Peyer's patch (tissue), 4 donors: ENCODE measurements around the gene SERPINB13. TPM values are rescaled to one million over a fixed set of nuclear protein-coding genes. Genes with fewer than 3 reads are reported as not detected.

Experiments used
- DNase-seq, 3 donors: peaks; one replicate each; pipeline ENCODE4 v3.0.0-alpha.2; 2017 to 2019
- H3K27ac ChIP-seq, 4 donors: fragments of 200-600 bp; sonication (generic); one replicate each; pipeline ENCODE4 v1.5.1; 2016 to 2019
- H3K27me3 ChIP-seq, 2 donors: fragments of 200-600 bp; sonication (generic); one replicate each; pipeline ENCODE4 v1.5.1; 2019
- H3K36me3 ChIP-seq, 3 donors: fragments of 200-600 bp; sonication (generic); one replicate each; pipeline ENCODE4 v1.5.1; 2016 to 2019
- H3K4me1 ChIP-seq, 4 donors: fragments of 200-600 bp; sonication (generic); one replicate each; pipeline ENCODE4 v1.5.1; 2016 to 2019
- H3K4me3 ChIP-seq, 4 donors: fragments of 200-600 bp; sonication (generic); 1 replicate in 3 of 4; 2 replicates in 1 of 4; pipeline ENCODE4 v1.5.1; 2016 to 2019; ENCODE audit warnings: mild to moderate bottlenecking in 1 of 4
- H3K9me3 ChIP-seq, 4 donors: fragments of 200-600 bp; sonication (generic); one replicate each; pipeline ENCODE4 v1.5.1; 2016 to 2019; ENCODE audit warnings: mild to moderate bottlenecking in 1 of 4
- POLR2A ChIP-seq, 2 donors: fragments of 450-650 bp; IDR thresholded peaks; one replicate each; pipeline ENCODE4 v1.5.1; 2017; ENCODE audit warnings: antibody characterized with exemption in 2 of 2, mild to moderate bottlenecking in 2 of 2, moderate library complexity in 2 of 2
- total RNA-seq, 4 donors: library from RNA; depleted of rRNA; stranded (reverse); fragments of >200 nt; gene quantifications; one replicate each; pipeline ENCODE4 v1.1.0, GENCODE V29; 2016
- TF ChIP-seq, protein P1 (sequence below), 6 experiments: fragments of 450-650 bp in 4 of 6; fragments of 200-600 bp in 2 of 6; sonication (generic) in 1 of 6; IDR thresholded peaks; one replicate each; pipeline ENCODE4 v1.5.1; 2017 to 2019; ENCODE audit warnings: antibody characterized with exemption in 6 of 6, mild to moderate bottlenecking in 3 of 6, moderate library complexity in 1 of 6

SERPINB13 gene
- total RNA-seq, 4 donors from 2014 or later, result not detected

DNA sequence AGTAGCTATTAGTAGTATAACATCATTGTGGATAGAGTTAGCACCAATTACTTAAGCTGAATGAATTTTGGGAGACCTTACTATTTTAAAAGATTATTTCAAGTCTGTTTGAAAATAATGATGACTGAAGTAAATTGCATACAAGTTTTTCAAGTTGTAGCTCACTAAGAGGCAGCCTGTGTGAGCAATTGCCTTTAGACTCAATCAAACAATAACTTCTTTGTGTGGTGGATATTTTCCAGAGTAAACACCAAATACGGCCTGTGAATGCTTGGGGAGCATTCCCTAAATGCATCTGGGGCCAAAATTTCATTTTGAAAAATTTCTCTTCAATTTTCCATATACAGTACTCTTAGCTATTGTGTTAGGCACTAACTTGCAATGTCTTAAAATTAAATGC, 37.1 kb upstream of the SERPINB13 start:
- TF ChIP-seq POLR2A (IDR thresholded peaks at IDR 0.05), result no peak
- TF ChIP-seq, protein P1, sequence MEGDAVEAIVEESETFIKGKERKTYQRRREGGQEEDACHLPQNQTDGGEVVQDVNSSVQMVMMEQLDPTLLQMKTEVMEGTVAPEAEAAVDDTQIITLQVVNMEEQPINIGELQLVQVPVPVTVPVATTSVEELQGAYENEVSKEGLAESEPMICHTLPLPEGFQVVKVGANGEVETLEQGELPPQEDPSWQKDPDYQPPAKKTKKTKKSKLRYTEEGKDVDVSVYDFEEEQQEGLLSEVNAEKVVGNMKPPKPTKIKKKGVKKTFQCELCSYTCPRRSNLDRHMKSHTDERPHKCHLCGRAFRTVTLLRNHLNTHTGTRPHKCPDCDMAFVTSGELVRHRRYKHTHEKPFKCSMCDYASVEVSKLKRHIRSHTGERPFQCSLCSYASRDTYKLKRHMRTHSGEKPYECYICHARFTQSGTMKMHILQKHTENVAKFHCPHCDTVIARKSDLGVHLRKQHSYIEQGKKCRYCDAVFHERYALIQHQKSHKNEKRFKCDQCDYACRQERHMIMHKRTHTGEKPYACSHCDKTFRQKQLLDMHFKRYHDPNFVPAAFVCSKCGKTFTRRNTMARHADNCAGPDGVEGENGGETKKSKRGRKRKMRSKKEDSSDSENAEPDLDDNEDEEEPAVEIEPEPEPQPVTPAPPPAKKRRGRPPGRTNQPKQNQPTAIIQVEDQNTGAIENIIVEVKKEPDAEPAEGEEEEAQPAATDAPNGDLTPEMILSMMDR (IDR thresholded peaks at IDR 0.05), result no peak
- no peaks in the 10 kb centered on the region for H3K36me3 ChIP-seq
- DNase-seq, result no peak
- no peaks in the 10 kb centered on the region for H3K27me3 ChIP-seq
- H3K9me3 ChIP-seq, result no peaks in the 10 kb centered on the region
- no peaks in the 10 kb centered on the region for H3K4me1 ChIP-seq
- H3K27ac ChIP-seq, result no peak overlapping the region
- no peak overlapping the region for H3K4me3 ChIP-seq

DNA sequence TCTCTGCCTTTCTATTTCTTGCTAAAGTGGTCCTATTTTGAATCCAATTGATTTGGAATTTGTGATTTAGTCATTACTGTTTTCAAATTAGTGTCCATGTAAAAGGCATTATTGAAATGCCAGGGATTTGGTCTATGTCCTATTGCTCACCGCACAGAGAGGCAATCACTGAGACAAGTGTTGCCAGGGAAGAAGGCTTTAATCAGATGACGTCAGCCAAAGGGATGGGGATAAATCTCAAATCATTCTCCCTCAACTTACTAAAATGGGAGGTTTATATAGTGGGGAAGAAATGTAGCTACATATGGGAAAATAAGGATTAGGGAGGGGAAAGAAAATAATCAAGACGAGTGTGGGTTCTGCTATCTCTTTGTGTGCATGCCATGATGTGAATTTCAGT, 35.4 kb upstream of the SERPINB13 start:
- Histone ChIP-seq H3K27me3 (no peaks in the 10 kb centered on the region), H3K27ac (no peak overlapping the region)
- TF ChIP-seq, protein P1 (IDR thresholded peaks at IDR 0.05), result no peak
- no peak for TF ChIP-seq POLR2A (IDR thresholded peaks at IDR 0.05)

DNA sequence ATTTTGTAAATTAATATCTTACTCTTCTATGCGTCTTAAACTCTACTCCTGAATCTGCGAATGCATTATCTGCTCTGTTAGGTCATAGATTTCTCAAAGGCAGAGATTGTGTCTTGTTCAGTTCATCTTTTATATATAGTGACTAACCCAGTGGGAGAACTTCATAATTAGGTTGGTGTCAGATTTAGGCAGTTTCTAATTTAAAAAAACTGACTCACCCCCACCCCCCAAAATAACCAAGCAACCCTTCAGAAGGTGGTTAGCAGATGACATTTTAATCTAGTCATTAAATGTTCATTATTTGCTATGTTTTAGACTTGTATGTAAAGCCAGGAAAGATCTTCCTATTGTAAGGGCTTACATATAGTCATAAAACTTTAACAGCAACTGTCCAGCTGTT, 34.6 kb upstream of the SERPINB13 start:
- Histone ChIP-seq H3K4me1 (no peaks in the 10 kb centered on the region), H3K36me3 (no peaks in the 10 kb centered on the region), H3K27ac (no peak overlapping the region), H3K9me3 (no peaks in the 10 kb centered on the region), H3K4me3 (no peak overlapping the region), H3K27me3 (no peaks in the 10 kb centered on the region)
- no peak for DNase-seq
- TF ChIP-seq, protein P1 (IDR thresholded peaks at IDR 0.05), result no peak

More for the DNA sequence above, 35.4 kb upstream of the SERPINB13 start:
- Histone ChIP-seq H3K9me3 (no peaks in the 10 kb centered on the region), H3K4me3 (no peak overlapping the region), H3K36me3 (no peaks in the 10 kb centered on the region), H3K4me1 (no peaks in the 10 kb centered on the region)
- no peak for DNase-seq

DNA sequence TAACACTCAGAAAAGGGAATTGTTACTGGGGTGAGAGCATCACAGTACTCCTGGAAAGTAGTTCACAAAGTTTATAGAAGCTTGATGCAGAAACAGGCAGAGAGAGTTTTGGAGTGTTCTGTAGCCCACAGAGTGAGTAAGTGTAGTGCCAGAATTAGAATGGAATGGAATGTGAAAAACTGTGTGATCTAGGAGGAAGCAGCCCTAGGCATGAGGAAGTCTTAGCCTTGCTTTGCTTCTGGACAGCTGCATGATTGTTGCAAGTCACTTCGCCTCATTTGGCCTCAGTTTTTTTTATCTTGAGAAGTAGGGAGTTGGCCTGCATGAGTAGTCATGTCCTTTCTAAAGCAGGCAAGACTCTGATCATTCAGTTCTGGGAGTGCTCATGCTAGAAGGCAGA, 34.1 kb upstream of the SERPINB13 start:
- Histone ChIP-seq H3K27me3 (no peaks in the 10 kb centered on the region), H3K9me3 (no peaks in the 10 kb centered on the region), H3K4me1 (no peaks in the 10 kb centered on the region), H3K27ac (peak overlapping the region in 1 of 4 donors; percentile 42), H3K36me3 (no peaks in the 10 kb centered on the region), H3K4me3 (no peak overlapping the region)
- no peak for DNase-seq
- TF ChIP-seq, protein P1 (IDR thresholded peaks at IDR 0.05), result no peak
- TF ChIP-seq POLR2A (IDR thresholded peaks at IDR 0.05), result no peak

DNA sequence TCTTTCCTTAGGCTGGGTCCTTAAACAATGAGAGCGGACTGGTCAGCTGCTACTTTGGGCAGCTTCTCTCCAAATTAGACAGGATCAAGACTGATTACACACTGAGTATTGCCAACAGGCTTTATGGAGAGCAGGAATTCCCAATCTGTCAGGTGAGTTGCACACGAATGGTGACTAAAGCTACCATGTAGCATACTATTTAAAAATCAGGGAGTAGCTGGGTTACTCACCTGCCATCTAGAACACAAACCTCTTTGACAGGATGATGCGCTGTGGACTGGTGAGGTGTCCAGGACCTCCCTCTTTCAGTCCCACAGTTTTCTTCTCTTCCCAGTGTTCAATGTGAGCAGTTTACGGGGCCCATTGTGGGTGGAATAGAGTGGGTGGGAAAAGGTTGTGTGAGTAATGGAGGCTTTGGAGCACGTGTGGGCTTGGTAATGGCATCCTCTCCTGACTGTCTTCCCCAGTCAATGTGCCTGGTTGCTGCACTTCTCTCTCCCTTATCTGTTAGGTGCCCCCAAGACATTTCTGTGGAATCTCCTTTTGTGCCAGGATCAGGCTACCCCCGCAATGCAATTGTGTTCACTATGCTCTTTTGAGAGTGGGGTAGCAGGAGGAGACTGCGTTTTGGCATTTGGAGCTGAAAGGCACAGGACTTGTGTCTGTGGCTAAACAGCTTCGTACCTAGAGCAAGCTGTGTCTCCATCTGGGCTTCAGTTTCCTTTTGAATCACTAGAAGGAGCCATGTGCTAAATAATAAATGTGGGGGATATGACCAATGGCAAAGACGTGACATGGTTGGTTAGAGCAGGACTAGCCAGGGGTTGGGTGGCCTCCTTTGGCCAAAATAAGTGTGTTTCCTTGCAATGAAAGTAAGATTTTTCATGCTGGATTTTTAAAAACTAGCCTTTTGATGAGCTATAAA, 27.3 kb upstream of the SERPINB13 start:
- Histone ChIP-seq H3K27me3 (no peaks in the 10 kb centered on the region), H3K27ac (no peak overlapping the region), H3K36me3 (no peaks in the 10 kb centered on the region), H3K9me3 (no peaks in the 10 kb centered on the region), H3K4me3 (no peak overlapping the region), H3K4me1 (no peaks in the 10 kb centered on the region)
- no peak for DNase-seq
- no peak for TF ChIP-seq POLR2A (IDR thresholded peaks at IDR 0.05)
- TF ChIP-seq, protein P1 (IDR thresholded peaks at IDR 0.05), result no peak
